PFSK-1 (cell line): ENCODE data around the gene VSIG8.

Experiments used
- FOXP2 ChIP-seq: optimal IDR thresholded peaks from 2 replicates; pipeline ENCODE3; 2011; ENCODE audit warnings: borderline replicate concordance, control low read depth, inconsistent platforms; ENCODE audit not compliant: insufficient read depth; ENCODE audit errors: extremely low read length, extremely low read depth
- POLR2AphosphoS5 ChIP-seq: IDR thresholded peaks from 2 replicates; pipeline ENCODE4 v1.6.1; 2012; ENCODE audit warnings: low read depth, mild to moderate bottlenecking, control low read depth, low read length, moderate library complexity
- REST ChIP-seq, 2 experiments: IDR thresholded peaks; 2 replicates each; pipeline versions ENCODE4 v1.6.1 to v1.8.0; 2011 to 2012; ENCODE audit warnings: low read depth in 2 of 2, low read length in 2 of 2, control low read depth in 1 of 2, inconsistent platforms in 1 of 2, mild to moderate bottlenecking in 1 of 2, moderate library complexity in 1 of 2; ENCODE audit not compliant: insufficient read depth in 1 of 2
- SIN3A ChIP-seq: IDR thresholded peaks from 2 replicates; pipeline ENCODE4 v1.6.1; 2012; ENCODE audit warnings: mild to moderate bottlenecking, low read length, moderate library complexity, borderline replicate concordance; ENCODE audit not compliant: insufficient read depth
- TAF1 ChIP-seq: IDR thresholded peaks from 2 replicates; pipeline ENCODE4 v1.6.1; 2012; ENCODE audit warnings: low read length, control low read depth, borderline replicate concordance; ENCODE audit not compliant: insufficient read depth

The VSIG8 gene

DNA sequence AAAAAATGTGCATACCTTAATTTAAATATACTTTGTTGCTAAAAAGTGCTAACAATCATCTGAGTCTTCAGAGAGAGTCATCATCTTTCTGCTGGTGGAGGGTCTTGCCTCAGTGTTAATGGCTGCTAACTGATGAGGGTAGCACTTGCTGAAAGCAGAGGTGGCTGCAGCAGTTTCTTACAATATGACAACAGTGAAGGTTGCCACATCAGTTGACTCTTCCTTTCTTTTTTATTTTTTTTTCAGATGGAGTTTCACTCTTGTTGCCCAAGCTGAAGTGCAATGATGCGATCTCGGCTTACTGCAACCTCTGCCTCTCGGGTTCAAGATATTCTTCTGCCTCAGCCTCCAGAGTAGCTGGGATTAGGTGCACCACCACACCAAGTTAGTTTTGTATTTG, 40.1 kb upstream of the VSIG8 start:
- TF ChIP-seq TAF1 (no peak), REST (IDR thresholded peaks at IDR 0.05; ENCODE audit: insufficient read depth in 1 of 2, low read depth in 2 of 2, low read length in 2 of 2) (no peak), SIN3A (no peak), POLR2AphosphoS5 (no peak), FOXP2 (no peak)

GRCh38 chr1:159900755-159901360, 38.4 kb upstream of the VSIG8 start:
- TF ChIP-seq TAF1, result no peak
- TF ChIP-seq FOXP2, result no peak
- no peak for TF ChIP-seq SIN3A
- TF ChIP-seq POLR2AphosphoS5, result no peak
- TF ChIP-seq REST (IDR thresholded peaks at IDR 0.05; ENCODE audit: insufficient read depth in 1 of 2, low read depth in 2 of 2, low read length in 2 of 2), result no peak

DNA sequence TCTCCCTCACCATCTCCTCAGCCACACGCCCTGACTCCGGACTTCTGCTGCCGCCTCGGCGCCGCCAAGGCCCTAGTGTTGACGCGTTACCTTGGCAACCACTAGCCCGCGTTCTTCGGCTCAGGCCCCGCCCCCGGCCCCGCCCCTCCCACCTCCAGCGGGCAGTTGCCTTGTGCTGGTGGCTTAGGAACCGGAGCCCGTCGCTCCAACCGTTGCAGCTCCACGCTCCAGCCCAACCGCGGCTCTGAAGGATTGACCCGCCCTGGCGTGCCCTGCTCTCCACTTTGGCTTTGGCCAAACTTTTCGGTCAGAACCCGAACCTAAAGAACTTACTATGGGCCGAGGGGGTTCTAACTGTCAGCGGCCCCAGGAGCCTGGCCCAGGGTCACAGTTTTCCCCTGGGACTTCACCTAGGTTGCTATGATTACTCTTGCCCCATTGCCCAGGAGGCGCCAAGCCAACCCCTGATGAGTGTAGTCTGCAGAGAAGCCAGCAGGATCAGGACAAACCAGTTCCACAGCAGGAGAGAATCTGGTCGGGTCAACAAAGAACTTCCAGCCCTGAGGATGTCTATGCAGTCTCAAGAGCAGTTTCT, 37.7 kb upstream of the VSIG8 start, which contains the start of gene CFAP45:
Gene CFAP45, minus strand, starts transcription at position 80 of the 595 bp plus-strand sequence. Its CDS starts 67 bp downstream, at position 13.
- TF ChIP-seq SIN3A (no peak), REST (IDR thresholded peaks at IDR 0.05; ENCODE audit: insufficient read depth in 1 of 2, low read depth in 2 of 2, low read length in 2 of 2) (no peak), TAF1 (no peak), POLR2AphosphoS5 (no peak)

GRCh38 chr1:159898527-159898926, 36.1 kb upstream of the VSIG8 start:
- TF ChIP-seq POLR2AphosphoS5 (no peak), FOXP2 (no peak), SIN3A (no peak), REST (IDR thresholded peaks at IDR 0.05; ENCODE audit: insufficient read depth in 1 of 2, low read depth in 2 of 2, low read length in 2 of 2) (no peak), TAF1 (no peak)

GRCh38 chr1:159897962-159898361, 35.5 kb upstream of the VSIG8 start:
- TF ChIP-seq SIN3A (no peak), REST (IDR thresholded peaks at IDR 0.05; ENCODE audit: insufficient read depth in 1 of 2, low read depth in 2 of 2, low read length in 2 of 2) (no peak), TAF1 (no peak), POLR2AphosphoS5 (no peak), FOXP2 (no peak)
